ENCODE measurements around the gene ULBP1. TPM values are rescaled to one million over a fixed set of nuclear protein-coding genes. Genes with fewer than 3 reads are reported as not detected.

ULBP1 gene
- polyA plus RNA-seq, 3 donors: 0.06 to 0.79 (median 0.09) TPM

DNA sequence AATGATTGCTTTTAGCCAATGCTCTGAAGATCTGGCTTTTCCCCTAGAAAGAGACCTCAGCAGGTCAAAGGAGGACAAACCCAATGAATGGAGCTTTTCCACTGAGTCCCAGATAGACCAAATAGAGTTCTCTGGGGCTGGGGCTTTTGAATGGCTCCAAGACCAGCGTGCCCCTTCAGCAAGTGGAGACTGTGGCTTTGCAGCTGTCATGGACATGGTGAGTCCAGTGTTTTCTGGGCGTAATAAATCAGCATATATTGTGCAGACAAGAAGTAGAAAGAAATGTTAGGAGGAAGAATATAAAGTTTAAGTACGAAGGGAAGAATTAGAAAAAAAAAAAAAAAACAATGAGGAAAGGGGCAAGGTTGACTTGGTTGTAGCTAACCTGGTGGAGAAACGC, 28.1 kb downstream of the ULBP1 start:
- no peak overlapping the region for H3K9ac ChIP-seq (ENCODE audit: insufficient read depth, low read length, poor library complexity, severe bottlenecking)
- H3K27ac Mint-ChIP-seq: no peak overlapping the region
- H3K4me3 ChIP-seq (replicated peaks in 1 of 3; ENCODE audit: low read depth in 2 of 3, low read length in 3 of 3): no peak overlapping the region
- H3K9me3 Mint-ChIP-seq: peaks cover 5 to 43% (median 33%) of the 10 kb centered on the region in 7 donors
- no peak overlapping the region for H3K27ac ChIP-seq (ENCODE audit: low read depth in 1 of 2, low read length in 2 of 2)
- peaks cover 7 to 19% of the 10 kb centered on the region in 2 donors for H3K36me3 Mint-ChIP-seq
- H3K4me1 Mint-ChIP-seq: peaks cover 22% of the 10 kb centered on the region
- H3K4me1 ChIP-seq (ENCODE audit: control insufficient read depth in 1 of 2, insufficient read depth in 2 of 2, low read length in 2 of 2): peaks cover 18 to 21% of the 10 kb centered on the region in 2 donors
- TF ChIP-seq, protein P1, sequence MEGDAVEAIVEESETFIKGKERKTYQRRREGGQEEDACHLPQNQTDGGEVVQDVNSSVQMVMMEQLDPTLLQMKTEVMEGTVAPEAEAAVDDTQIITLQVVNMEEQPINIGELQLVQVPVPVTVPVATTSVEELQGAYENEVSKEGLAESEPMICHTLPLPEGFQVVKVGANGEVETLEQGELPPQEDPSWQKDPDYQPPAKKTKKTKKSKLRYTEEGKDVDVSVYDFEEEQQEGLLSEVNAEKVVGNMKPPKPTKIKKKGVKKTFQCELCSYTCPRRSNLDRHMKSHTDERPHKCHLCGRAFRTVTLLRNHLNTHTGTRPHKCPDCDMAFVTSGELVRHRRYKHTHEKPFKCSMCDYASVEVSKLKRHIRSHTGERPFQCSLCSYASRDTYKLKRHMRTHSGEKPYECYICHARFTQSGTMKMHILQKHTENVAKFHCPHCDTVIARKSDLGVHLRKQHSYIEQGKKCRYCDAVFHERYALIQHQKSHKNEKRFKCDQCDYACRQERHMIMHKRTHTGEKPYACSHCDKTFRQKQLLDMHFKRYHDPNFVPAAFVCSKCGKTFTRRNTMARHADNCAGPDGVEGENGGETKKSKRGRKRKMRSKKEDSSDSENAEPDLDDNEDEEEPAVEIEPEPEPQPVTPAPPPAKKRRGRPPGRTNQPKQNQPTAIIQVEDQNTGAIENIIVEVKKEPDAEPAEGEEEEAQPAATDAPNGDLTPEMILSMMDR (IDR thresholded peaks at IDR 0.05): no peak
- no peaks in the 10 kb centered on the region for H3K79me2 ChIP-seq (ENCODE audit: insufficient read depth, low read length)
- intact Hi-C loops (cut with micrococcal nuclease): no loop called here
- peaks cover 9 to 46% of the 10 kb centered on the region in 2 donors for H3K9me3 ChIP-seq (replicated peaks in 1 of 2; ENCODE audit: control insufficient read depth in 1 of 2, insufficient read depth in 1 of 2, low read length in 2 of 2)
- H3K27me3 ChIP-seq (ENCODE audit: control insufficient read depth in 2 of 2, insufficient read depth in 2 of 2, low read length in 2 of 2): peaks cover 82 to 96% of the 10 kb centered on the region in 2 donors
- H3K4me2 ChIP-seq (replicated peaks; ENCODE audit: extremely low read depth, low read length, poor library complexity, severe bottlenecking): no peak overlapping the region
- no peak overlapping the region for H2AFZ ChIP-seq (ENCODE audit: insufficient read depth, low read depth, low read length, poor library complexity, severe bottlenecking)
- peak overlapping the region in 1 of 2 donors; percentile 91 for H3K4me3 Mint-ChIP-seq
- H4K20me1 ChIP-seq (ENCODE audit: insufficient read depth, low read length): no peaks in the 10 kb centered on the region
- no peak for DNase-seq
- 25% methylated on average over 2 of the region's 4 CpGs for WGBS (ENCODE audit: insufficient coverage)
- peaks cover 85 to 94% (median 88%) of the 10 kb centered on the region in 3 donors for H3K27me3 Mint-ChIP-seq (ENCODE audit: low read depth in 3 of 3)
- no peaks in the 10 kb centered on the region for H3K36me3 ChIP-seq (replicated peaks in 1 of 2; ENCODE audit: control insufficient read depth in 1 of 2, insufficient read depth in 2 of 2, low read length in 2 of 2)

DNA sequence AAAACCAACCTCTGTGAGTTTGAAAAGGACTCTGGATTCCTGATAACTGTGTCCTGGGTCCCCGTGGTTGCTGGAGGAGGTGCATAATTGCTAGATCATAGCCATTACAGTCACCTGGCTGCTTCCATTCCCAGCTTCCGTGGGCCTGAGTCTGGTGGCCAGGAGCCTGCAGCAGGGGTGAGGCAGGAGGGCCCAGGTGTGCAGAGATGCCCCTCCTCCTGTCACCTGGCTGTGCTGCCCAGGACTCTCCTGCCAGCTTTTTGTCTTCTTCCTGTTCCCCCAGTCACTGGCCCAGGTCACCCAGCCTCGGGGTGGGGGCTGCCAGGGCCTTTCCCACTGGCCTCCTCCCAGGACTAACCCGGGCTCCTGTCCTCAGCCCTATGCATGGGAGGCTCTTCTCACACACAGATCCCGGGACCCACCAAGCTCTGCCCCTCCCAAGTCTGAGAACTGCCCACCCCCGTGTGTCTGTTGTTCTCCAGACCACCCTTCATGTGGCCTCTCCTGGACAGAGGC, 31.6 kb downstream of the ULBP1 start:
- DNase-seq: no peak
- Histone ChIP-seq H3K9ac (ENCODE audit: insufficient read depth, low read length, poor library complexity, severe bottlenecking) (no peak overlapping the region), H2AFZ (ENCODE audit: insufficient read depth, low read depth, low read length, poor library complexity, severe bottlenecking) (no peak overlapping the region), H3K27me3 (ENCODE audit: control insufficient read depth in 2 of 2, insufficient read depth in 2 of 2, low read length in 2 of 2) (peaks cover 47 to 78% of the 10 kb centered on the region in 2 donors), H3K36me3 (replicated peaks in 1 of 2; ENCODE audit: control insufficient read depth in 1 of 2, insufficient read depth in 2 of 2, low read length in 2 of 2) (no peaks in the 10 kb centered on the region), H3K4me3 (replicated peaks in 1 of 3; ENCODE audit: low read depth in 2 of 3, low read length in 3 of 3) (no peak overlapping the region), H3K4me2 (replicated peaks; ENCODE audit: extremely low read depth, low read length, poor library complexity, severe bottlenecking) (no peak overlapping the region), H3K9me3 (replicated peaks in 1 of 2; ENCODE audit: control insufficient read depth in 1 of 2, insufficient read depth in 1 of 2, low read length in 2 of 2) (peaks cover 0 to 16% of the 10 kb centered on the region in 2 donors), H3K27ac (ENCODE audit: low read depth in 1 of 2, low read length in 2 of 2) (no peak overlapping the region), H4K20me1 (ENCODE audit: insufficient read depth, low read length) (no peaks in the 10 kb centered on the region), H3K4me1 (ENCODE audit: control insufficient read depth in 1 of 2, insufficient read depth in 2 of 2, low read length in 2 of 2) (peaks cover 9 to 10% of the 10 kb centered on the region in 2 donors), H3K79me2 (ENCODE audit: insufficient read depth, low read length) (no peaks in the 10 kb centered on the region)
- TF ChIP-seq, protein P1 (IDR thresholded peaks at IDR 0.05): no peak
- H3K4me1 Mint-ChIP-seq: peaks cover 11% of the 10 kb centered on the region
- WGBS (ENCODE audit: insufficient coverage): 80% methylated on average over 4 of the region's 6 CpGs
- H3K36me3 Mint-ChIP-seq: peaks cover 3% of the 10 kb centered on the region in 2 donors
- H3K9me3 Mint-ChIP-seq: peaks cover 0 to 10% (median 5%) of the 10 kb centered on the region in 7 donors
- H3K27ac Mint-ChIP-seq: no peak overlapping the region
- H3K4me3 Mint-ChIP-seq: peak overlapping the region in 1 of 2 donors; percentile 22
- intact Hi-C loops (cut with micrococcal nuclease): no loop called here
- peaks cover 59 to 68% (median 59%) of the 10 kb centered on the region in 3 donors for H3K27me3 Mint-ChIP-seq (ENCODE audit: low read depth in 3 of 3)
